Mesendoderm (in vitro differentiated cells): ENCODE data around the gene FRMPD4.
"Not testable (repeated sequence)": the region's sequence is repeated elsewhere in the genome, so short reads cannot be mapped to it uniquely, and the experiment has no call there.

Experiments used
- DNase-seq: peaks from one replicate; pipeline ENCODE4 v3.0.0; 2013
- H2AK5ac ChIP-seq: 2 replicates; pipeline ENCODE4 v1.6.1; 2013; ENCODE audit warnings: low read length, inconsistent platforms
- H2BK120ac ChIP-seq: 2 replicates; pipeline ENCODE4 v1.6.1; 2013; ENCODE audit warnings: low read depth, mild to moderate bottlenecking, low read length, moderate library complexity, mixed read lengths
- H2BK15ac ChIP-seq: replicated peaks from 2 replicates; pipeline ENCODE4 v1.6.1; 2013; ENCODE audit warnings: low read depth, mild to moderate bottlenecking, moderate library complexity
- H2BK5ac ChIP-seq: 2 replicates; pipeline ENCODE4 v1.6.1; 2013; ENCODE audit warnings: low read length, inconsistent platforms
- H3K18ac ChIP-seq: 2 replicates; pipeline ENCODE4 v1.6.1; 2013; ENCODE audit warnings: mild to moderate bottlenecking, low read length, mixed read lengths
- H3K23ac ChIP-seq: one replicate; pipeline ENCODE4 v1.6.1; 2013; ENCODE audit warnings: low read length
- H3K27ac ChIP-seq: 2 replicates; pipeline ENCODE4 v1.5.1; 2013; ENCODE audit warnings: low read depth, mild to moderate bottlenecking, inconsistent platforms, low read length, moderate library complexity
- H3K27me3 ChIP-seq: 2 replicates; pipeline ENCODE4 v1.6.1; 2013; ENCODE audit warnings: low read length, control low read depth, mild to moderate bottlenecking, inconsistent platforms; ENCODE audit not compliant: insufficient read depth, poor library complexity
- H3K36me3 ChIP-seq: 2 replicates; pipeline ENCODE4 v1.6.1; 2013; ENCODE audit warnings: low read length, inconsistent platforms; ENCODE audit not compliant: control insufficient read depth, insufficient read depth
- H3K4ac ChIP-seq: one replicate; pipeline ENCODE4 v1.6.1; 2013; ENCODE audit warnings: low read depth, mild to moderate bottlenecking, low read length, moderate library complexity
- H3K4me1 ChIP-seq: 2 replicates; pipeline ENCODE4 v1.6.1; 2013; ENCODE audit warnings: low read depth, low read length, inconsistent platforms; ENCODE audit not compliant: control insufficient read depth
- H3K4me2 ChIP-seq: 2 replicates; pipeline ENCODE4 v1.6.1; 2013; ENCODE audit warnings: low read length
- H3K4me3 ChIP-seq: 2 replicates; pipeline ENCODE4 v1.5.1; 2013; ENCODE audit warnings: mild to moderate bottlenecking, low read length
- H3K56ac ChIP-seq: one replicate; pipeline ENCODE4 v1.6.1; 2013; ENCODE audit warnings: low read length
- H3K79me1 ChIP-seq: 2 replicates; pipeline ENCODE4 v1.6.1; 2013; ENCODE audit warnings: low read length, inconsistent platforms
- H3K79me2 ChIP-seq: 2 replicates; pipeline ENCODE4 v1.6.1; 2013; ENCODE audit warnings: mild to moderate bottlenecking, low read length; ENCODE audit not compliant: control insufficient read depth, insufficient read depth
- H3K9ac ChIP-seq: 2 replicates; pipeline ENCODE4 v1.6.1; 2013; ENCODE audit warnings: low read length, inconsistent platforms
- H4K5ac ChIP-seq: one replicate; pipeline ENCODE4 v1.6.1; 2013; ENCODE audit warnings: low read length
- H4K8ac ChIP-seq: one replicate; pipeline ENCODE4 v1.6.1; 2013; ENCODE audit warnings: low read depth, mild to moderate bottlenecking, control low read depth, low read length, moderate library complexity
- WGBS: extraction: QIAGEN DNeasy Blood & Tissue Kit; methylation state at CpG from one replicate; pipeline ENCODE4 v1.1.7; 2013; ENCODE audit warnings: low lambda C conversion rate, missing lambda C conversion rate; ENCODE audit not compliant: insufficient coverage; ENCODE audit errors: extremely low coverage; 5-methylcytosine and 5-hydroxymethylcytosine counted together

FRMPD4 gene

GRCh38 chrX:12149670-12150407, 11.6 kb downstream of the FRMPD4 start:
- no peak for DNase-seq
- no peak overlapping the region for H2BK120ac ChIP-seq
- H3K79me2 ChIP-seq: no peaks in the 10 kb centered on the region
- H2BK5ac ChIP-seq: no peak overlapping the region
- H3K27me3 ChIP-seq: no peaks in the 10 kb centered on the region
- no peaks in the 10 kb centered on the region for H3K4me1 ChIP-seq
- no peak overlapping the region for H3K27ac ChIP-seq
- no peaks in the 10 kb centered on the region for H3K79me1 ChIP-seq
- H2BK15ac ChIP-seq: no peak overlapping the region
- WGBS: no CpG with 5 or more reads among the region's 4 CpGs
- H3K36me3 ChIP-seq: no peaks in the 10 kb centered on the region
- H3K18ac ChIP-seq: no peak overlapping the region
- no peak overlapping the region for H3K23ac ChIP-seq
- H3K56ac ChIP-seq: no peak overlapping the region
- H3K4ac ChIP-seq: no peak overlapping the region
- no peak overlapping the region for H3K9ac ChIP-seq
- H4K8ac ChIP-seq: no peak overlapping the region
- H3K4me3 ChIP-seq: no peak overlapping the region
- no peak overlapping the region for H4K5ac ChIP-seq
- H3K4me2 ChIP-seq: no peak overlapping the region
- H2AK5ac ChIP-seq: no peak overlapping the region

DNA sequence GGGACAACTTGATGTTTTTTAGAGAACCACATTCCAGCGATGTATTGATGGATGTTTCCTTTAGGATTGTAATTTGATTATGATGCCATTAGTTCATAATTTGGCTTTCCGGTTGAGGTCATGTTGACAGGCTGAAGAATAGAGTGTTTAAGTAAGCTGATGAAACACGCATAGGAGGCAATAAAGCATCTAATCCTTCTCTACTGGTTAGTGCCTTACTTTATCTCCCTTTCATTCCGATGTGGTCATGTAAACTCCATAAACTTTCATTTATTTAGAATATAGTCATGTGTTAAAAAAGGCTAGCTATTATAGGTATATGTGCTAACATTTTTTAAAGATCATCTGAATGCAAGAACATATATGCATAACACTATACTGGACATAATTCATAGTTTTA, 15.0 kb downstream of the FRMPD4 start:
- Histone ChIP-seq H3K18ac (no peak overlapping the region), H2AK5ac (no peak overlapping the region), H3K4me1 (no peaks in the 10 kb centered on the region), H3K23ac (no peak overlapping the region), H3K9ac (no peak overlapping the region), H3K27ac (no peak overlapping the region), H2BK15ac (no peak overlapping the region), H2BK5ac (no peak overlapping the region), H3K79me1 (no peaks in the 10 kb centered on the region), H3K4me2 (no peak overlapping the region), H3K79me2 (no peaks in the 10 kb centered on the region), H3K4ac (no peak overlapping the region), H4K8ac (no peak overlapping the region), H3K56ac (no peak overlapping the region), H2BK120ac (no peak overlapping the region), H3K4me3 (no peak overlapping the region), H4K5ac (no peak overlapping the region), H3K27me3 (no peaks in the 10 kb centered on the region), H3K36me3 (no peaks in the 10 kb centered on the region)
- WGBS: no CpG with 5 or more reads among the region's 4 CpGs
- DNase-seq: no peak

DNA sequence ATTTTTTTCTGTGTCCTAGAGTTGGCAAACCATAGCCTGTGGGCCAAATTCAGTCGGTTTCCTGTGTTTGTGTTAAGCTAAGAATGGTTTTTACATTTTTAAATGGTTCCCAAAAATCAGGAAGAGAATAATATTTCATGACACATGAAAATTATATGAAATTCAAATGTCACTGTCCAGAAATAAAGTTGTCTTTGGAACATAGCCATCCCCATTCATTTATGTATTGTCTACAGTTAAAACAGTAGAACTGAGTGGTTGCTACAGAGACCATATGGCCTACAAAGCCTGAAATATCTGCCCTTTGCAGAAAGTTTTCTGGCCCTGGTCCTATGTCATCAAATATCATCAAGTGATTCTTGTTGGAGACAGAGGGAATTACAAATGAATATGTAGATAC, 15.5 kb downstream of the FRMPD4 start:
- no peak for DNase-seq
- WGBS: no CpG with 5 or more reads among the region's 1 CpG
- Histone ChIP-seq H3K9ac (no peak overlapping the region), H3K27me3 (no peaks in the 10 kb centered on the region), H4K8ac (no peak overlapping the region), H3K4me3 (no peak overlapping the region), H3K36me3 (no peaks in the 10 kb centered on the region), H2BK15ac (no peak overlapping the region), H3K27ac (no peak overlapping the region), H2BK120ac (no peak overlapping the region), H3K79me1 (no peaks in the 10 kb centered on the region), H3K23ac (no peak overlapping the region), H2BK5ac (no peak overlapping the region), H3K56ac (no peak overlapping the region), H3K4ac (no peak overlapping the region), H3K4me1 (no peaks in the 10 kb centered on the region), H2AK5ac (no peak overlapping the region), H3K4me2 (no peak overlapping the region), H3K18ac (no peak overlapping the region), H3K79me2 (no peaks in the 10 kb centered on the region), H4K5ac (no peak overlapping the region)

DNA sequence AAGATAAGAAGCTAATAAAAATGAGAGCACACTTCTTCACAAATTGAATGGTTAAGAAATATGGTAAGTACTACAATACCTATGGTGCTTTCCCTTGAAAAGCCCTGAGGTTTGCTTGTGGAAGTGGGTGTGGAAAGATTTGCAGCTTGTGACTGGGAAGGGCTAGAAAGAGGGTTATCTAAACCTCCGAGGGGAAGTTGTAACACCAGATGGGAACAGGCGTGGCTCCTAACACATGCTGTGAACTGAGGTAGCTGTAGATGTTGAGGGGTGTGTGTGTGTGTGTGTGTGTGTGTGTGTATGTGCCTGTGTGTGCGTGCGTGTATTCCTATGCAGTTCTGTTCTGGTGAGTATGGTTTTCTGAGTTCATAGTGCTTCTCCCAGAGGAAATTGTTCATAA, 21.5 kb downstream of the FRMPD4 start:
- H3K27ac ChIP-seq: no peak overlapping the region
- no peak overlapping the region for H2BK120ac ChIP-seq
- no peak overlapping the region for H4K5ac ChIP-seq
- H2AK5ac ChIP-seq: no peak overlapping the region
- H3K79me1 ChIP-seq: no peaks in the 10 kb centered on the region
- no peak overlapping the region for H2BK15ac ChIP-seq
- no peaks in the 10 kb centered on the region for H3K4me1 ChIP-seq
- H4K8ac ChIP-seq: no peak overlapping the region
- no peak overlapping the region for H2BK5ac ChIP-seq
- H3K4ac ChIP-seq: no peak overlapping the region
- H3K4me3 ChIP-seq: no peak overlapping the region
- no peaks in the 10 kb centered on the region for H3K79me2 ChIP-seq
- H3K18ac ChIP-seq: no peak overlapping the region
- no CpG with 5 or more reads among the region's 4 CpGs for WGBS
- no peak overlapping the region for H3K9ac ChIP-seq
- H3K4me2 ChIP-seq: no peak overlapping the region
- H3K27me3 ChIP-seq: no peaks in the 10 kb centered on the region
- H3K56ac ChIP-seq: no peak overlapping the region
- H3K23ac ChIP-seq: no peak overlapping the region
- DNase-seq: peak; percentile 6
- H3K36me3 ChIP-seq: no peaks in the 10 kb centered on the region

GRCh38 chrX:12162420-12162819, 24.1 kb downstream of the FRMPD4 start:
- H3K4me3 ChIP-seq: no peak overlapping the region
- no peak overlapping the region for H3K4me2 ChIP-seq
- no peak overlapping the region for H2BK120ac ChIP-seq
- H4K8ac ChIP-seq: no peak overlapping the region
- H4K5ac ChIP-seq: no peak overlapping the region
- H2BK15ac ChIP-seq: no peak overlapping the region
- H3K23ac ChIP-seq: no peak overlapping the region
- H3K9ac ChIP-seq: no peak overlapping the region
- no peak overlapping the region for H3K56ac ChIP-seq
- no peak overlapping the region for H3K27ac ChIP-seq
- H3K4ac ChIP-seq: no peak overlapping the region
- H3K36me3 ChIP-seq: no peaks in the 10 kb centered on the region
- no peaks in the 10 kb centered on the region for H3K4me1 ChIP-seq
- no peak for DNase-seq
- H3K18ac ChIP-seq: no peak overlapping the region
- no peak overlapping the region for H2AK5ac ChIP-seq
- no peaks in the 10 kb centered on the region for H3K27me3 ChIP-seq
- no CpG with 5 or more reads among the region's 2 CpGs for WGBS
- no peaks in the 10 kb centered on the region for H3K79me2 ChIP-seq
- H3K79me1 ChIP-seq: no peaks in the 10 kb centered on the region
- no peak overlapping the region for H2BK5ac ChIP-seq

DNA sequence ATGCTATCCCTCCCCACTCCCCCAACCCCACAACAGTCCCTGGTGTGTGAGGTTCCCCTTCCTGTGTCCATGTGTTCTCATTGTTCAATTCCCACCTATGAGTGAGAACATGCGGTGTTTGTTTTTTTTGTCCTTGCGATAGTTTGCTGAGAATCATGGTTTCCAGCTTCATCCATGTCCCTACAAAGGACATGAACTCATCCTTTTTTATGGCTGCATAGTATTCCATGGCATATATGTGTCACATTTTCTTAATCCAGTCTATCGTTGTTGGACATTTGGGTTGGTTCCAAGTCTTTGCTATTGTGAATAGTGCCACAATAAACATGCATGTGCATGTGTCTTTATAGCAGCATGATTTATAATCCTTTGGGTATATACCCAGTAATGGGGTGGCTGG, 25.9 kb downstream of the FRMPD4 start:
- not testable (repeated sequence) for H2BK5ac ChIP-seq, H3K18ac ChIP-seq, H3K4me3 ChIP-seq, H4K8ac ChIP-seq, H3K27me3 ChIP-seq, H3K23ac ChIP-seq, DNase-seq, H3K79me1 ChIP-seq, H2AK5ac ChIP-seq, H3K56ac ChIP-seq, H3K27ac ChIP-seq, H3K36me3 ChIP-seq, H4K5ac ChIP-seq, H3K4ac ChIP-seq, H3K4me1 ChIP-seq, H3K9ac ChIP-seq, H3K79me2 ChIP-seq, H2BK15ac ChIP-seq, H2BK120ac ChIP-seq, H3K4me2 ChIP-seq
- WGBS: no CpG with 5 or more reads among the region's 3 CpGs
